Measurements from ENCODE around the gene POU2AF2. TPM values are rescaled to one million over a fixed set of nuclear protein-coding genes. Genes with fewer than 3 reads are reported as not detected.

Gene POU2AF2, protein sequence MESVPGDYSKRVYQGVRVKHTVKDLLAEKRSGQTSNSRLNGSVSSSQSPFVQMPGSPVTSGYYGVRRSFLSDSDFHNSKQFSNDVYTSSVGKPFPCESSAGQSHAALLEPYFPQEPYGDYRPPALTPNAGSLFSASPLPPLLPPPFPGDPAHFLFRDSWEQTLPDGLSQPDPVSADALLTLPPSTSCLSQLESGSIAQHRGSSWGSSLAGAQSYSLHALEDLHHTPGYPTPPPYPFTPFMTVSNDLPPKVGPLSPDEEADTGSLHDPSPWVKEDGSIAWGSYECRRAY
- total RNA-seq: not detected

GRCh38 chr11:111245425-111245824 is at the start of gene POU2AF2:
Gene POU2AF2 (plus strand): TSS chr11:111245725. CDS start chr11:111245854, 129 bp downstream.

DNA sequence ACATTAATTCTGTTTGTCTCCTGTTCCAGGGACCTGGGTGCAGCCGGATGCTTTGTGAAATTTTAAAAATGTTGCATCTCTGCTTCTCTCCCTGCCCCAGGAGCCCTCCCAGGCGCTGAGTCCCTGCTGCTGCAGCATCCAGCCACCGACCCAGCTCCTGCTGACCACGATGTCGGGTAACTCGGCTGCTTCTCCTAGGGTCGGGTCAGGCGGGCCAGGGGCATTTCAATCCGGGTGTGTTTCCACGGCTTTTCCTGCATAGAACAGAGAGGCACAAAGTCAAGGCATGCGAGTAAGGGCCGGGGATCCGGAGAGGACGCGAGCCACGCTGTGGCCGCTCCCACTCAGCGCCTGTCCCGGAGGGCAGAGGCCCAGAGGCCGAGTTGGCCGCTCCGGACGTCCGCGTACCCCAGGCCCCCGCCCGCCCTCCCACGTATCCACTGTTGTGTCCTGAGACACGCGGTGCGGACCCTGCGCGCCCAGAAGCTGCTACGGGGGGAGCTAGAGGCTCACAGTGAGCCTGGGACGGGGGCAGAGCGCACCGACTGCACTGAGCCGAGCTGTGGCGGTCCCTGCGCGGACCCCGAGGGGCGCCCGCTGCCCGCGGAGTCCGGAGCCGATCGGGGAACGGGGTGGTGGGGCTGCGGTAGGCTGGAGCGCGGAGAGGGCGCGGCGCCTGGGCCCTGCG is 53.0 kb downstream of the POU2AF2 start, which contains the start of gene POU2AF3:
Gene POU2AF3 (plus strand): TSS at position 134 of the 688 bp plus-strand sequence. CDS start 36 bp downstream, at position 170.

Other genes with a start within 250 kb of the POU2AF2 start
- 0.99 TPM for gene POU2AF3, start 52.8 kb downstream of the POU2AF2 start, total RNA-seq
- not detected for gene POU2AF1, start 133.6 kb downstream of the POU2AF2 start, total RNA-seq